ENCODE data around the gene PACRG. TPM values are rescaled to one million over a fixed set of nuclear protein-coding genes. Genes with fewer than 3 reads are reported as not detected.

The PACRG gene
- total and polyA plus RNA-seq, 2 experiments from 2014 or later: 0.17 to 0.68 TPM

DNA sequence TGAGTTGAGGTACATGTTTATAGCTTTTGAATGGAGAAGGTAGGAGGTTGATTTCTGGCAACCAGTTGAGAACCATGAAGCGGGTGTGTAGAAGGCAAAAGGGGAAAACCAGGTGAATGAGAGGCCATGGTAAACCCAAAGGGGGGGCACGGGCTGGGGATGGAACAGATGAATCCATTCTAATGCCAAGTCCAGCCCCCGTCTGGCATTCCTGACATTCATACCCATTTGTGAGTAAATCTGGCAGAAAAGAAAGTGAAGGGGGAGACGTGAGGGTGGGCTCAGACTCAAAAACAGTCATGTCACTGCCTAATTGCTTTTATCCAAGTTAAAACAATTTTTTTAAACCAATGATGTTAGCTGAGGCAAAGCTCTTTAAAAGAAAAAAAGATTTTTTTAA lies 513.9 kb downstream of the PACRG start (continued):
- TF ChIP-seq, protein P1, sequence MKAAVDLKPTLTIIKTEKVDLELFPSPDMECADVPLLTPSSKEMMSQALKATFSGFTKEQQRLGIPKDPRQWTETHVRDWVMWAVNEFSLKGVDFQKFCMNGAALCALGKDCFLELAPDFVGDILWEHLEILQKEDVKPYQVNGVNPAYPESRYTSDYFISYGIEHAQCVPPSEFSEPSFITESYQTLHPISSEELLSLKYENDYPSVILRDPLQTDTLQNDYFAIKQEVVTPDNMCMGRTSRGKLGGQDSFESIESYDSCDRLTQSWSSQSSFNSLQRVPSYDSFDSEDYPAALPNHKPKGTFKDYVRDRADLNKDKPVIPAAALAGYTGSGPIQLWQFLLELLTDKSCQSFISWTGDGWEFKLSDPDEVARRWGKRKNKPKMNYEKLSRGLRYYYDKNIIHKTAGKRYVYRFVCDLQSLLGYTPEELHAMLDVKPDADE (IDR thresholded peaks at IDR 0.05): no peak
- TF ChIP-seq CTCF (conservative IDR thresholded peaks at IDR 0.05; ENCODE audit: low read depth in 2 of 2) (no peak), EZH2 (IDR thresholded peaks at IDR 0.05; ENCODE audit: low read depth, unreplicated experiment) (no peak), ZNF331 (CRISPR knock-in tag; IDR thresholded peaks at IDR 0.05; ENCODE audit: low read depth) (no peak)

DNA sequence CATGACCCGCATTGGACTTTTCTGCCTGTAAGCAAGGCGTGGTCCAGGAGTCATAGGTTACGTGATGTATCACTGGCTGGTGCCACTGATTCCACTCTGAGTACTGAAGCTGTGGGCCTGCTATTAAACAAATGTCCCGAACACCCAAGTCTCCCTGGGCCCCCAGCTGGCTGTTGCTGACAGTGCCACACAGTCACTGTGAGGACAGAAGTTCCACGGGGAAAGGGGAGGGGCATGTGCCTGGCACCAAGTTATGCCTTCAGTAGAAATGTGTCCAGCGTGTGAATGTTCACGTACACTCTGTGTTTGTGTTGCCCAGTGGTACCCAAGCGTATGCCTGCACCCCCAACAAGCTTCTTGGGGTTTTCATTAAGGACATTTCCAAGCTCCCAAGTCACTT lies 515.3 kb downstream of the PACRG start:
- peaks cover 2% of the 10 kb centered on the region for H3K27me3 Mint-ChIP-seq (ENCODE audit: insufficient read depth, low read depth, poor library complexity)
- Histone ChIP-seq H3K27me3 (ENCODE audit: insufficient read depth) (no peaks in the 10 kb centered on the region), H3K9me2 (ENCODE audit: insufficient read depth) (no peaks in the 10 kb centered on the region), H3F3A (replicated peaks; ENCODE audit: low read depth) (no peaks in the 10 kb centered on the region), H2AFZ (no peak overlapping the region), H3K36me3 (ENCODE audit: insufficient read depth) (no peaks in the 10 kb centered on the region), H3K4me2 (no peak overlapping the region), H3K4me3 (no peak overlapping the region), H3K79me2 (replicated peaks; ENCODE audit: insufficient read depth) (no peaks in the 10 kb centered on the region), H3K27ac (ENCODE audit: low read depth) (no peak overlapping the region), H4K20me1 (replicated peaks; ENCODE audit: insufficient read depth) (no peaks in the 10 kb centered on the region), H3K4me1 (ENCODE audit: insufficient read depth) (0 out of 2 replicates have a peak, but pooled peaks cover 9% of the 10 kb centered on the region)
- no peak overlapping the region for H3K4me3 Mint-ChIP-seq
- no peaks in the 10 kb centered on the region; the same call in 2 of the 3 replicates for H3K36me3 Mint-ChIP-seq (ENCODE audit: low read depth)
- TF ChIP-seq CREB1 (CRISPR knock-in tag; IDR thresholded peaks at IDR 0.05; ENCODE audit: low read depth) (no peak), STAT1 (IDR thresholded peaks at IDR 0.05; ENCODE audit: unreplicated experiment) (no peak), POLR2AphosphoS5 (IDR thresholded peaks at IDR 0.05; ENCODE audit: low read depth) (no peak), EZH2 (IDR thresholded peaks at IDR 0.05; ENCODE audit: low read depth, unreplicated experiment) (no peak), ZNF462 (CRISPR knock-in tag; IDR thresholded peaks at IDR 0.05) (no peak), ZNF114 (CRISPR knock-in tag; IDR thresholded peaks at IDR 0.05) (no peak), JUNB (IDR thresholded peaks at IDR 0.05; ENCODE audit: unreplicated experiment) (no peak)
- TF ChIP-seq, protein P1 (IDR thresholded peaks at IDR 0.05): no peak
- no peaks in the 10 kb centered on the region for H3K9me3 Mint-ChIP-seq
- peaks cover 31% of the 10 kb centered on the region for H3K4me1 Mint-ChIP-seq
- no peak overlapping the region for H3K27ac Mint-ChIP-seq
- ATAC-seq: no peak
- no peak for DNase-seq (ENCODE audit: low spot score)
